ENCODE data around the gene SNX10. TPM values are rescaled to one million over a fixed set of nuclear protein-coding genes. Genes with fewer than 3 reads are reported as not detected.

SNX10 gene
- total and polyA plus RNA-seq, 2 of the 8 experiments (the other 6 are each of a cell fraction or from before 2014, with no cell fraction given) = 4.4 to 9.6 TPM

DNA sequence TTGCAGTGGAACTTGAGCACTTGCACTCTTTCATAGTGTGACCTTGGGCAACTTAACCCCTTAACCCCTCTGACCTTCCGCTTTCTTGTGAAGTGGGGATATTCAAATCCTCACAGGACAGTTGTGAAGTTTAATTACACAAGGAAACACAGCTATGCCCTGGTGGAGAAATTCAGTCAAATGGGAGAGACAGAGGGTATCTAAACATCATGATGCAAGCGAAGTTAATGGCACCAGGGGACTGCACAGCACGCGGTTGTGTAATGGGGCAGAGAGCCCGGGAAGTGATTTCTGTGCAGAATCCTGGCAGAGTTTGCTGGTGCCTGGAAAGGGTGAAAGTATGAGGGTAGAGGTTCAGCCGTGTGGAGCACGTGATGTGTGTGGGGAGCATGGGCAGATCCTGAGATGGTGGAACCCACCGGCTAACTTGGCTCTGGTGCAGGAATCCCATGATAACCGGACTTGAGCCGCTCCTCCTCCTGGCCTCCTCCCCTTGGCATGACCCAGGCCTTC is 51.7 kb downstream of the SNX10 start:
- Histone ChIP-seq H3K14ac (ENCODE audit: insufficient read length) (no peak overlapping the region), H3K4me1 (replicated peaks in 1 of 4; ENCODE audit: control insufficient read depth in 3 of 4, insufficient read depth in 4 of 4, low read length in 3 of 4) (no peaks in the 10 kb centered on the region; a peak in 4 of 7 replicates), H2BK12ac (ENCODE audit: low read depth, low read length) (no peak overlapping the region), H3K4me3 (ENCODE audit: extremely low read depth in 1 of 4, insufficient read depth in 2 of 4, low read depth in 3 of 4, low read length in 4 of 4) (no peak overlapping the region), H3K36me3 (ENCODE audit: control insufficient read depth in 2 of 4, insufficient read depth in 4 of 4, low read length in 3 of 4) (no peaks in the 10 kb centered on the region), H3K79me2 (ENCODE audit: control insufficient read depth in 1 of 2, insufficient read depth in 2 of 2, low read length in 2 of 2) (no peaks in the 10 kb centered on the region), H3K4me2 (ENCODE audit: insufficient read depth in 1 of 2, low read depth in 2 of 2, low read length in 2 of 2) (no peak overlapping the region), H3K23ac (ENCODE audit: insufficient read length) (no peak overlapping the region), H4K8ac (ENCODE audit: extremely low read depth, insufficient read depth, low read length) (no peak overlapping the region; the same call in 1 of the 2 replicates), H4K91ac (replicated peaks; ENCODE audit: insufficient read length, low read length) (no peak overlapping the region), H2BK20ac (ENCODE audit: low read length) (no peak overlapping the region), H4K5ac (ENCODE audit: insufficient read length, low read depth, low read length) (no peak overlapping the region), H4K20me1 (replicated peaks in 1 of 2; ENCODE audit: control insufficient read depth in 1 of 2, insufficient read depth in 2 of 2, low read length in 2 of 2) (no peaks in the 10 kb centered on the region), H3K18ac (ENCODE audit: extremely low read depth, low read length) (no peak overlapping the region), H3K56ac (replicated peaks; ENCODE audit: insufficient read length, low read depth, low read length) (no peak overlapping the region), H2BK15ac (ENCODE audit: low read length) (no peak overlapping the region), H3K27ac (ENCODE audit: low read depth, low read length) (no peak overlapping the region), H2AFZ (ENCODE audit: low read length) (no peak overlapping the region), H3K27me3 (replicated peaks in 1 of 4; ENCODE audit: control insufficient read depth in 3 of 4, extremely low read depth in 1 of 4, insufficient read depth in 3 of 4, low read length in 3 of 4) (no peaks in the 10 kb centered on the region), H2AK5ac (ENCODE audit: low read depth, low read length) (no peak overlapping the region), H3K4ac (replicated peaks; ENCODE audit: insufficient read length, low read depth, low read length) (no peak overlapping the region), H2BK120ac (replicated peaks; ENCODE audit: low read depth, low read length) (no peak overlapping the region), H3K23me2 (ENCODE audit: low read depth, low read length) (no peaks in the 10 kb centered on the region), H3K79me1 (ENCODE audit: low read depth, low read length) (no peaks in the 10 kb centered on the region), H3K9me3 (ENCODE audit: insufficient read depth in 2 of 2, low read depth in 1 of 2, low read length in 1 of 2) (no peaks in the 10 kb centered on the region), H3K9ac (replicated peaks in 1 of 4; ENCODE audit: extremely low read depth in 1 of 4, low read depth in 3 of 4, low read length in 3 of 4) (no peak overlapping the region), H2BK5ac (ENCODE audit: low read depth, low read length) (no peak overlapping the region)
- TF ChIP-seq TEAD4 (IDR thresholded peaks at IDR 0.05; ENCODE audit: low read depth, low read length) = no peak
- TF ChIP-seq SIX5 (IDR thresholded peaks at IDR 0.05; ENCODE audit: low read depth, low read length) = no peak
- no peak for TF ChIP-seq ZNF274 (IDR thresholded peaks at IDR 0.05; ENCODE audit: borderline replicate concordance, extremely low read depth, low read length)
- ChIA-PET POLR2A (ENCODE audit: partially characterized antibody) (interaction anchor here (1.1 kb wide), 1 partner anchor 155 kb away, joined by 4 read pairs; no protein-coding TSS in a partner anchor), CTCF (ENCODE audit: partially characterized antibody) (no interaction called here)
- WGBS, 2 experiments (ENCODE audit: extremely low coverage in 1 of 2, insufficient coverage in 1 of 2, insufficient read length in 1 of 2, insufficient replicate concordance in 2 of 2, low coverage in 1 of 2, low lambda C conversion rate in 2 of 2, missing lambda C conversion rate in 1 of 2) = 92% methylated on average over 10 of the region's 10 CpGs; no CpG with 5 or more reads in 1 of the 2 experiments
- DNase-seq (ENCODE audit: low read depth in 1 of 2, low spot score in 2 of 2) = no peak
- no peak for FAIRE-seq

Data from H1 (cell line).